ENCODE data around the gene ZNF358. TPM values are rescaled to one million over a fixed set of nuclear protein-coding genes. Genes with fewer than 3 reads are reported as not detected.

ZNF358 gene
- total and polyA plus RNA-seq, 2 of the 13 experiments (the other 11 are each of a cell fraction or from before 2014, with no cell fraction given): 9.1 to 37.0 TPM

GRCh38 chr19:7509625-7510024 lies 6.3 kb upstream of the ZNF358 start (continued):
- TF ChIP-seq THRA (CRISPR knock-in tag; IDR thresholded peaks at IDR 0.05; ENCODE audit: borderline replicate concordance) (peak; percentile 54; the same call in 1 of the 2 replicates), MXD3 (CRISPR knock-in tag; IDR thresholded peaks at IDR 0.05) (0 out of 2 replicates have a peak, but pooled peaks have one; percentile 30), ZNF331 (CRISPR knock-in tag; IDR thresholded peaks at IDR 0.05) (peak; percentile 84), WIZ (CRISPR knock-in tag; IDR thresholded peaks at IDR 0.05) (peak; percentile 80; the same call in 1 of the 2 replicates), KAT8 (CRISPR knock-in tag; IDR thresholded peaks at IDR 0.05) (peak; percentile 26; the same call in 1 of the 2 replicates), ZNF335 (CRISPR knock-in tag; IDR thresholded peaks at IDR 0.05) (peak; percentile 77; the same call in 1 of the 2 replicates), PPARG (CRISPR knock-in tag; conservative IDR thresholded peaks at IDR 0.05) (0 out of 2 replicates have a peak, but pooled peaks have one; percentile 22), ZNF503 (CRISPR knock-in tag; IDR thresholded peaks at IDR 0.05) (no peak), KLF16 (CRISPR knock-in tag; IDR thresholded peaks at IDR 0.05) (peak in 1 of 2 experiments; percentile 62; a peak in 1 of 4 replicates), NFAT5 (CRISPR knock-in tag; IDR thresholded peaks at IDR 0.05) (0 out of 2 replicates have a peak, but pooled peaks have one; percentile 42), ZNF296 (CRISPR knock-in tag; conservative IDR thresholded peaks at IDR 0.05) (no peak), GATAD1 (CRISPR knock-in tag; IDR thresholded peaks at IDR 0.05) (peak; percentile 43; the same call in 1 of the 2 replicates), SP140L (CRISPR knock-in tag; IDR thresholded peaks at IDR 0.05; ENCODE audit: borderline replicate concordance) (no peak), TRIM22 (IDR thresholded peaks at IDR 0.05) (no peak), KMT2B (CRISPR knock-in tag; IDR thresholded peaks at IDR 0.05) (peak; percentile 43; the same call in 1 of the 2 replicates), RARA (CRISPR knock-in tag; IDR thresholded peaks at IDR 0.05) (peak; percentile 53), NR2F1 (CRISPR knock-in tag; IDR thresholded peaks at IDR 0.05) (peak; percentile 57 to 93; a peak in 3 of 4 replicates)

All from HepG2 (cell line).